Neuronal stem cell (in vitro differentiated cells): ENCODE results near the gene RTEL1.

Experiments used
- DNase-seq: peaks from one replicate; pipeline ENCODE4 v3.0.0-alpha.2; 2013; ENCODE audit warnings: low spot score
- H2AFZ ChIP-seq: one replicate; pipeline ENCODE4 v1.6.1; 2013; ENCODE audit warnings: mild to moderate bottlenecking, low read length, inconsistent platforms
- H2AK5ac ChIP-seq: 2 replicates; pipeline ENCODE4 v1.6.1; 2013; ENCODE audit warnings: low read depth, mild to moderate bottlenecking, inconsistent platforms, low read length, moderate library complexity, mixed read lengths
- H2BK120ac ChIP-seq: 2 replicates; pipeline ENCODE4 v1.6.1; 2013; ENCODE audit warnings: low read depth, mild to moderate bottlenecking, inconsistent platforms, low read length, moderate library complexity, mixed read lengths
- H2BK12ac ChIP-seq: one replicate; pipeline ENCODE4 v1.6.1; 2013; ENCODE audit warnings: low read length, inconsistent platforms
- H2BK15ac ChIP-seq: 2 replicates; pipeline ENCODE4 v1.6.1; 2013; ENCODE audit warnings: mild to moderate bottlenecking, low read length, inconsistent platforms, mixed read lengths
- H2BK5ac ChIP-seq: one replicate; pipeline ENCODE4 v1.6.1; 2013; ENCODE audit warnings: inconsistent platforms, mild to moderate bottlenecking, low read length, moderate library complexity
- H3K14ac ChIP-seq: one replicate; pipeline ENCODE4 v1.6.1; 2013; ENCODE audit warnings: low read length, inconsistent platforms
- H3K18ac ChIP-seq: 2 replicates; pipeline ENCODE4 v1.6.1; 2013; ENCODE audit warnings: low read length, inconsistent platforms
- H3K23ac ChIP-seq: 2 replicates; pipeline ENCODE4 v1.6.1; 2013; ENCODE audit warnings: low read depth, mild to moderate bottlenecking, mixed read lengths, low read length, inconsistent platforms; ENCODE audit not compliant: poor library complexity
- H3K27ac ChIP-seq: replicated peaks from 3 replicates; pipeline ENCODE4 v1.5.1; 2013; ENCODE audit warnings: low read length, inconsistent platforms
- H3K27me3 ChIP-seq, 3 experiments: 2 replicates each; pipeline ENCODE4 v1.6.1; 2013; ENCODE audit warnings: low read length in 3 of 3, mild to moderate bottlenecking in 2 of 3, inconsistent platforms in 1 of 3, low read depth in 1 of 3, mixed read lengths in 1 of 3, moderate library complexity in 1 of 3; ENCODE audit not compliant: control insufficient read depth in 3 of 3, insufficient read depth in 3 of 3
- H3K36me3 ChIP-seq, 2 donors: replicated peaks in 1 of 2; 2 replicates each; pipeline ENCODE4 v1.6.1; 2013; ENCODE audit warnings: low read length in 2 of 2; ENCODE audit not compliant: control insufficient read depth in 2 of 2, insufficient read depth in 2 of 2
- H3K4ac ChIP-seq: 2 replicates; pipeline ENCODE4 v1.6.1; 2013; ENCODE audit warnings: inconsistent platforms, mild to moderate bottlenecking, low read length, moderate library complexity
- H3K4me1 ChIP-seq, 2 donors: 1 replicate in 1 of 2; 2 replicates in 1 of 2; pipeline ENCODE4 v1.6.1; 2013; ENCODE audit warnings: low read length in 2 of 2, low read depth in 1 of 2; ENCODE audit not compliant: control insufficient read depth in 2 of 2, insufficient read depth in 1 of 2
- H3K4me2 ChIP-seq: one replicate; pipeline ENCODE4 v1.6.1; 2013; ENCODE audit warnings: mild to moderate bottlenecking, low read length, inconsistent platforms; ENCODE audit not compliant: insufficient read depth, poor library complexity, severe bottlenecking
- H3K4me3 ChIP-seq, 2 donors: 2 replicates each; pipeline ENCODE4 v1.5.1; 2013; ENCODE audit warnings: low read length in 2 of 2, mild to moderate bottlenecking in 2 of 2, inconsistent platforms in 1 of 2, moderate library complexity in 1 of 2
- H3K79me1 ChIP-seq: one replicate; pipeline ENCODE4 v1.6.1; 2013; ENCODE audit warnings: low read depth, mild to moderate bottlenecking, inconsistent platforms, low read length, moderate library complexity
- H3K9ac ChIP-seq: one replicate; pipeline ENCODE4 v1.6.1; 2013; ENCODE audit warnings: mild to moderate bottlenecking, low read depth, low read length, inconsistent platforms; ENCODE audit not compliant: poor library complexity
- H3K9me3 ChIP-seq, 2 donors: replicated peaks in 1 of 2; 2 replicates each; pipeline versions ENCODE3 to v1.6.1; 2013; ENCODE audit warnings: low read length in 2 of 2, mild to moderate bottlenecking in 2 of 2, inconsistent platforms in 1 of 2, low read depth in 1 of 2, mixed read lengths in 1 of 2, moderate library complexity in 1 of 2; ENCODE audit not compliant: control insufficient read depth in 2 of 2, insufficient read depth in 1 of 2
- H4K8ac ChIP-seq: one replicate; pipeline ENCODE4 v1.6.1; 2013; ENCODE audit warnings: low read depth, mild to moderate bottlenecking, inconsistent platforms, low read length, moderate library complexity
- H4K91ac ChIP-seq: one replicate; pipeline ENCODE4 v1.6.1; 2013; ENCODE audit warnings: low read length, low read depth, mild to moderate bottlenecking, inconsistent platforms; ENCODE audit not compliant: poor library complexity
- WGBS, 2 donors: extraction: QIAGEN DNeasy Blood & Tissue Kit; methylation state at CpG; one replicate each; pipeline ENCODE4 v1.1.7; 2013; ENCODE audit warnings: missing lambda C conversion rate in 2 of 2, mixed read lengths in 1 of 2; ENCODE audit not compliant: insufficient read length in 2 of 2, insufficient replicate concordance in 1 of 2; ENCODE audit errors: extremely low coverage in 2 of 2; 5-methylcytosine and 5-hydroxymethylcytosine counted together

The RTEL1 gene

GRCh38 chr20:63661959-63662812 is 4.1 kb downstream of the RTEL1 start:
- DNase-seq, result no peak
- H3K9me3 ChIP-seq, result peaks cover 0 to 1% of the 10 kb centered on the region in 2 donors
- peaks cover 12 to 17% of the 10 kb centered on the region in 2 donors for H3K4me1 ChIP-seq
- no peak overlapping the region for H2BK15ac ChIP-seq
- no peak overlapping the region for H4K8ac ChIP-seq
- no peak overlapping the region for H2AFZ ChIP-seq
- no peak overlapping the region for H3K4ac ChIP-seq
- H2BK5ac ChIP-seq, result peak overlapping the region; percentile 82
- no peak overlapping the region for H3K14ac ChIP-seq
- no peak overlapping the region for H3K23ac ChIP-seq
- H3K18ac ChIP-seq, result no peak overlapping the region
- no peak overlapping the region for H2BK120ac ChIP-seq
- H3K27me3 ChIP-seq, result no peaks in the 10 kb centered on the region
- no peak overlapping the region for H3K4me3 ChIP-seq
- no peak overlapping the region for H4K91ac ChIP-seq
- peaks cover 17 to 71% of the 10 kb centered on the region in 2 donors for H3K36me3 ChIP-seq
- no peak overlapping the region for H3K27ac ChIP-seq
- no peak overlapping the region for H2AK5ac ChIP-seq
- H3K9ac ChIP-seq, result no peak overlapping the region
- H2BK12ac ChIP-seq, result no peak overlapping the region
- peaks cover 8% of the 10 kb centered on the region for H3K79me1 ChIP-seq
- H3K4me2 ChIP-seq, result no peak overlapping the region
- no CpG with 5 or more reads among the region's 33 CpGs for WGBS, 2 donors

- Histone ChIP-seq H3K27ac (no peak overlapping the region), H3K23ac (no peak overlapping the region), H3K18ac (no peak overlapping the region), H2BK15ac (no peak overlapping the region), H2AFZ (no peak overlapping the region), H3K9me3 (peaks cover 0 to 1% of the 10 kb centered on the region in 2 donors), H3K9ac (no peak overlapping the region), H3K27me3 (no peaks in the 10 kb centered on the region), H4K8ac (peak overlapping the region; percentile 17), H3K14ac (no peak overlapping the region), H2AK5ac (no peak overlapping the region), H3K4me3 (no peak overlapping the region), H3K4me1 (peaks cover 6 to 17% of the 10 kb centered on the region in 2 donors), H3K4ac (no peak overlapping the region), H3K4me2 (no peak overlapping the region), H2BK12ac (no peak overlapping the region), H4K91ac (no peak overlapping the region), H2BK120ac (no peak overlapping the region), H3K36me3 (peaks cover 19 to 77% of the 10 kb centered on the region in 2 donors), H3K79me1 (peaks cover 8% of the 10 kb centered on the region), H2BK5ac (no peak overlapping the region)
- DNase-seq, result no peak
- WGBS, 2 donors, result no CpG with 5 or more reads among the region's 9 CpGs
Measured at GRCh38 chr20:63662813-63663189, 4.7 kb downstream of the RTEL1 start.

- H3K4me2 ChIP-seq, result no peak overlapping the region
- H3K9me3 ChIP-seq, result peaks cover 0 to 1% of the 10 kb centered on the region in 2 donors
- H3K23ac ChIP-seq, result no peak overlapping the region
- peaks cover 6 to 17% of the 10 kb centered on the region in 2 donors for H3K4me1 ChIP-seq
- H3K4me3 ChIP-seq, result no peak overlapping the region
- H2BK5ac ChIP-seq, result no peak overlapping the region
- no peak overlapping the region for H2AFZ ChIP-seq
- no peak overlapping the region for H2BK12ac ChIP-seq
- H3K79me1 ChIP-seq, result peaks cover 8% of the 10 kb centered on the region
- no peak for DNase-seq
- no peak overlapping the region for H4K91ac ChIP-seq
- WGBS, 2 donors, result no CpG with 5 or more reads among the region's 26 CpGs
- no peak overlapping the region for H4K8ac ChIP-seq
- H3K36me3 ChIP-seq, result peaks cover 19 to 84% of the 10 kb centered on the region in 2 donors
- no peaks in the 10 kb centered on the region for H3K27me3 ChIP-seq
- no peak overlapping the region for H3K14ac ChIP-seq
- no peak overlapping the region for H2BK120ac ChIP-seq
- no peak overlapping the region for H3K27ac ChIP-seq
- H3K4ac ChIP-seq, result no peak overlapping the region
- H2BK15ac ChIP-seq, result no peak overlapping the region
- no peak overlapping the region for H2AK5ac ChIP-seq
- H3K9ac ChIP-seq, result no peak overlapping the region
- H3K18ac ChIP-seq, result no peak overlapping the region
Measured at GRCh38 chr20:63663332-63664066, 5.4 kb downstream of the RTEL1 start.
